ENCODE results near the gene CTNNA3.

Gene CTNNA3

GRCh38 chr10:67100951-67101350 lies 595.0 kb downstream of the CTNNA3 start:
- no peak for DNase-seq

GRCh38 chr10:67098461-67098860 lies 597.5 kb downstream of the CTNNA3 start:
- DNase-seq, result no peak

DNA sequence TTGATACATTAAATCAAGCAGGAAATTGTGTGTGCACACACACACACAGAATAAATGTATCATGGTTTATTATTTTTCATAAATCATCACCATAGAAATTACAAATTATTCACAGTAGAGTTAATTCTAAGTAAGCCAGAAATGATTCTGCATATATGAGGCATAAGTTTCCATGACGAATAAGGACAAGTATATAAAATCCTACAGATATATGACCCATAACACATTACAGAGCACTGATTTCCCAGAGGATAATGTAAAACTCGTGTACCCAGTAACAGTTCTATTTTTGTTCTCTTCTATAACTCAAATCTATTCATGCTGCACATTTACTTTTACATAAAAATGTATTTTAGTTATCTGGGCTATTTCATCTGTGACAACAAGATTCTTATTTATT lies 600.5 kb downstream of the CTNNA3 start:
- no peak for DNase-seq

DNA sequence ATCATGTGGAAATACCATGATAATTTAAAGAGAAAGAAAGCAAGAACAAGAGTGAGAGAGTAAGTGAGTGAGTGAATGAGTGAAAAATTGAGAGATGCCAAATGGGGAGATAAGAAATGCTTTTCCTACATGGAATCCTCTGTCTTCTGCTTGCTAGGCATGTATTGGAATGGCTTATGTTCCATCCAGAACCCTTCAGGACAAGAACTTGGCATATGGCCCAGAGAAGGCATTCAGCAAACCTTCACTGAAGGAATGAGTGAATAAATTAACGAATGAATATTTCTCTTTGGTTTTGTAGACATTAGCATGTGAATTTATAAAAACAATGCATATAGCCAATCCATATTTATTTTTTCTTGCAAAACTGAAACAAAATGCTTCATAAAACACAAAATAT lies 608.0 kb downstream of the CTNNA3 start:
- DNase-seq, result no peak

DNA sequence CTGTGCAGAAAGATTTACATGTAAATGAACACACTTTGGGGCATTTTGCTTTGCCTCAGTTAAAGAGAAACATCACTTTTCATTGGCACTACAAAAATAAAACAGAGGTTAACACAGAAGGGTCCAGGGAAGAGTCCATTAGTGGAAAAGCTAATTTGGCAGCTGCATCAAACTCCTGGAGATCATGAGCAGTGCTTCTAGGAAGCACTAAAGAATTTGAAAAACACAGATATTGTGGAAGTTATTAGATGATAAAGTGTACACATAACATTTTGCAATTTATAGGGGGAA lies 608.9 kb downstream of the CTNNA3 start:
- DNase-seq, result no peak

DNA sequence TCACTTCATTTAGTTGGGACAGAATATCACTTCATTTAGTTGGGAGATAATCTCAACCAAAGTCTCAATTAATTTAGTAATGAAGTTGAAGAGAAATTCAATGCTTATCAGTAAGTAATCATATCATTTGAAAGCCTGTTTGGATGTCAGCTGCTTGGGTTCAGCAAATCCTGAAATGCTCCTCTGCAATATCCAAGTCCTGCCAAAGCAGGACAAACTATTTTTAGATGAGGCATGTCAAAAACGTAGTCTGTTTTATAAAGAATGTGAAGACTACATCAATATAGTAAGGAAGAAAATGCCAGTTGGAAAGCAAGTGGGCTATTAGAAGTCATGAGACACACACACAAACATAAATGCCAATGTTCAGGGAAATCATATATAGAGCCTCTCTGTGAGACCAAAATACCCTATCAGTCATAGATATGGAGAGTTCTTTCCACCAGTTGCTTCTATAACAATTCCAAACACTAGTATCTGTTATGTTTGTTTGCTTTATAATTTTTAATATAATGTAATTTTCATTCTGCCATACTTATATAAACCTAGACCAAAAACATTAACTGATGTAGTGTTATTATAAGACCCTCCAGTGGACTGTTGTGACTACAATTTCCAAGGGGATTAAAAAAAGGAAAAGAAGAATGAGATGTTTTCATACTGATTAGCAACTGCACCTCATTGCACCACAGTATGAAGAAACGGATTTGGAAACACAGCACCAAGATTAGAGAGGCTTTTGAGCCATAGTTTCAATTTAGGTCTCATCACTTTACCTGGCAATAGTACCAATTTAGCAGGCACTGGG lies 609.5 kb downstream of the CTNNA3 start:
- no peak for DNase-seq

DNA sequence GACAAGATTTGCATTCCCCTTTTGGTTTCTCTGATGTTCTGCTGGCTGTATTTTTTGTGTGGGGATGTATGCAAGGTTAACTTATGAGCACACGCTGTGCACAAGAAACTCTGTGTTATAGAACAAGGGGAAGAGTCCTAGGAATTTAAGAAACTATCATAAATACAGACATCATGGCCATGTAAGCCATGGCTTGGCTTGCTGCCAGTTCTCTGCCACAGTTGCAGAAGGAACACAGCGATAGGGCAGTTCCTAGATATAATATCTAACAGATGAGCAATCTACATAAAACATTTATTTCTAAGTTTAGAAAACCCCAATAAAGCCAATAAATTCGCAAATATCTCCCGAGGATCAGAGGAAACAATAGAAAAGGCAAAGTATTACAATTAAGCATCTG lies 616.9 kb downstream of the CTNNA3 start:
- no peak for DNase-seq

DNA sequence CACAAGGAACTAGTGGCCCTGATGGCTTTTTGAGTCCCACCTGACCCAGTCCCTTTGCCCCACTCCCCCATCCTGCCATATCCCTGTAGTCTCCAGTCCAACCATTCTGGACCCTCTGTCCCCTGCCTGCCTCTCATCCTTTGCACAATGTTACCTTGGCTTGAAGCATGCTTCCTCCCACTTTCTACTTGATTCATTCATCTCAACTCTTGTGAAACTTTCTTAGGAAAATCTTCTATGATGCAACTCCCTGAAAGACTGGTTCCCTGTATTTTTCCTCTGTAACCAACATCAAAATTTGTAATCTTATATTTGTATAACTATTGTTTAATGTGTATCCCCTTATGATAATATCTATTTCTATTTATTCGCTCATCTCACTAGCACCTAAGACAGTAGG lies 618.6 kb downstream of the CTNNA3 start:
- no peak for DNase-seq

DNA sequence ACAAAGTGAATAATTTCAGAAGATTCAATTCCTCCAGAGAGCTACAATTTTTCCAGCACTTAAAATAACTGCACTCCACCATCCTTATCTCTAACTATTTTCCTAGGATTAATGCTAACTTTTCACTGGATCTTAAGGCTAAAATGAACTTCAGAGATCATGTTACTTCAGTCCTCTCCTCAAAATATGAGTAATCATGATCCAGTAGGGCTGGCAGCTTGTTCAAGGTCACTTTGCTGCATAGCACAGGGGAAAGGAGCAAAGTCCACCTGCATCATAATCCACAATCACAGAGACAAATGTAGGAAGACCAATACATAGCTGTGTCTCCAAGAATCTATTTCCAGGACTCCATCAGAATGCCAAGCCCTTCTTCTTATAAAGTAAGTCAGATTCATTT lies 619.9 kb downstream of the CTNNA3 start:
- no peak for DNase-seq

GRCh38 chr10:67075491-67075971 lies 620.5 kb downstream of the CTNNA3 start:
- DNase-seq, result no peak

GRCh38 chr10:67072654-67073053 lies 623.3 kb downstream of the CTNNA3 start:
- DNase-seq, result no peak

DNA sequence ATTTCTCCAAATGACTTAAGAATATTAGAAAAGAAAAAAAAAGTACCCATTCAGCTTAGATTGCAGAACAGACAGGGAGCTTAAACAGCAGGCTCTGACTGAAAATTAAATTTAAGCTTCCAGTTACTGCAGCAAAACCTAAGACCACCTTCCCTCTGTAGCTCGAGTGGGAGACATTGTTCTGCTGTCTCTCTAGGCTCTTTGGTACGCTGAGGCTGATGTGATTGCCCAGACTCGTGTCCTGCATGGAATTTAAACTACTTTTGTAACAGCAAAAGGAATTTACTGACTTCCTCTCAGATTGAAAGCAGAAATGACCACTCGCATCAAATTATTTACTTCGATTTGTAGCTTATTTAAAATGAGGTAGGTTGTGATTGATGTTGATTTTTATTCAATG lies 645.6 kb downstream of the CTNNA3 start:
- DNase-seq, result no peak

- DNase-seq, result no peak
These were observed 646.0 kb downstream of the CTNNA3 start for GRCh38 chr10:67049988-67050387.

DNA sequence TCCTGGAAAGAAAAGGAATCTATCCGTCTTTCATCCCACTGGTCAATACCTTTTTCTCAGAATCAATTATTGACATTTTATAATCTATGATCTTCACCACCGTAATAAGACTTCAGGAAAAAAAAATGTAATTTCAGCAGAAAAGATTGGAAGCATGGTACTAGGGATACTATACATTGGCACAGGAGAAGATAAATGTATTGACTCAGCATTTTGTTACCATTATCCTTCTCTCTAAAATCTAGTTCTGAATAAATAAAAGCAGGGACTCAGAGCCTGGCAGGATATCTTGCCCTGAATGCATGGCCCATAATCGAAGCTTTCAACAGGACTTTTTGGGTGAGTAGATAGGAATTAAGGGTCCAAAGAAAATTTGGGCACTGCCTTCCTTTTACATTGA lies 649.5 kb downstream of the CTNNA3 start:
- no peak for DNase-seq

GRCh38 chr10:67045404-67045803 lies 650.6 kb downstream of the CTNNA3 start:
- DNase-seq, result no peak

GRCh38 chr10:67043041-67043440 lies 653.0 kb downstream of the CTNNA3 start:
- DNase-seq, result no peak

DNA sequence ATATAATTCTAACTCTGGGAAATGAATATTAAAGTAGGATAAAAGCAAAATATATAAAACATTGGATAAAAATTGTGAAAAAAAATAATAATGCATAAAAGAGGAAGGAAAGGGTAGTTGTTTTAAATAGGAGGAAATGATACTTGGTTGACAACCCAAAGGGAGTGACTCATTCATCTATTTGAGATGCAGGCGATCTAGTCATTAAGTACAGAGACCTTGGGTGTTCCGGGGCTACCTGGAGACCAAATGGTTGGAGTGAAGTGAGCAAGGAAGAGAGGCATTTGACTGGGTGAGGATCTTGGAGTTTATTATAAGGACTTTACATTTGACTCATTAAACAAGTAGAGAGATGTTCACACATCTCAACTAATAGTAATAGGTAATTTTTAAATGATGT lies 659.2 kb downstream of the CTNNA3 start:
- DNase-seq, result no peak

DNA sequence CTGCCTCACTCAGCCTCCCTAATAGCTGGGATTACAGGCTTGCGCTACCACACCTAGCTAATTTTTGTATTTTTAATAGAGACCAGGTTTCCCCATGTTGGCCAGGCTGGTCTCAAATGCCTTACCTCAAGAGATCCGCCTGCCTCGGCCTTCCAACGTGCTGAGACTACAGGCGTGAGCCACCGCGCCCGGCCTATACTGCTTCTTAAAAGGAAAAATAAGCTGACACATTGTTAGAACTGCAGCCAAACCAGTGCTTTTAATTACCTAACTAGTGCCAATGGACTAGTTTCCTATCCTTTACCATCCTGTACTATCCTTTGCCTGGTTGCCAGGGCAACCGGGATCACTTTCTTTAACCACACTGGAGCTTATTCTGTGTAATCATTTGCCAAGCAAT lies 662.1 kb downstream of the CTNNA3 start:
- DNase-seq, result no peak

GRCh38 chr10:67022099-67022498 lies 673.9 kb downstream of the CTNNA3 start:
- no peak for DNase-seq

GRCh38 chr10:67017218-67017617 lies 678.8 kb downstream of the CTNNA3 start:
- no peak for DNase-seq

- no peak for DNase-seq
These were observed 680.8 kb downstream of the CTNNA3 start for GRCh38 chr10:67015225-67015624.

DNA sequence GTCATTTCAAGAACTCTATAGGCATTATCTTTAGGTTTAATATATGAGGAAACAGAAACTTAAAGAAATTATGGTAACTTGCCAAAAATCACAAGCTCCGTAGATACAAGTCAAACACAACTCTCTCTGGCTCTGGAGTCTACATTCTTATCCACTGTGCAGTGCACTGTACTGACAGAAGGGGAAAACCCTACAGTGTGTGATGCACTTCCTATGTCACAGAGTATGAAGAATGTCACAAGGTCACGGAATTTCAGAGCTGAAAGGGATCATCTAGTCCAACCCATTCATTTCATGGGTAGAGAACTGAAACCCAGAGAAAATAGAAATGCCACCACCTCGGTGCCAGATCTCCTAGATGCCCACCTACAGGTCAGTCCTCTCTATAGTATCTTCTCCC lies 684.0 kb downstream of the CTNNA3 start:
- no peak for DNase-seq

- no peak for DNase-seq
These were observed 684.5 kb downstream of the CTNNA3 start for GRCh38 chr10:67011480-67011879.

GRCh38 chr10:67005981-67006380 lies 690.0 kb downstream of the CTNNA3 start:
- DNase-seq, result no peak

DNA sequence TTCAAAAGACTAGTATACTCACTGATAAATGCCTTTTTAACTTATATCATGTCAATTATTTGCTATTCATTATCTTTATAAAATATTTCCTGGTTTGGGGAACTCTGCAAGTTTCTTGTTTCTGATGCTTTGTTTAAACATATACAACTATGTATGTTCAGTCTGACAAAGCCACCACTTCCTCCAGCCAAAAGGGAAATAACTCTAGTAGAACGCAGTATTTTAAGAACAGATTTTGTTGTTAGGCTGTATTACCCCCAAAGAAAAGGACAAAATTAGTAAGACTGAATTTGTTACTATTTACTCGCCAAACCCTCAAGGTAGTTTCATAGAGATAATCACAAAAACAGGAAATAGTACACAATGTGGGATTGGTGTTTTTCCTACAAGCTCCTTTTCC lies 691.3 kb downstream of the CTNNA3 start:
- DNase-seq, result no peak

Measured in T1000 (cell line).